Mammary epithelial cell (primary cell): ENCODE results near the gene STMN3.

Experiments
- EZH2 ChIP-seq: IDR thresholded peaks from 2 replicates; pipeline ENCODE4 v1.6.1; 2012; ENCODE audit warnings: low read length, inconsistent platforms, borderline replicate concordance
- TF ChIP-seq, protein P1 (sequence below), 2 donors: IDR thresholded peaks in 1 of 2; conservative IDR thresholded peaks in 1 of 2; 2 replicates each; pipeline ENCODE4 v1.5.1; 2011 to 2012; ENCODE audit warnings: inconsistent platforms in 2 of 2, low read length in 2 of 2, mild to moderate bottlenecking in 2 of 2, control low read depth in 1 of 2, low read depth in 1 of 2; ENCODE audit not compliant: insufficient read depth in 1 of 2; ENCODE audit errors: extremely low read depth in 1 of 2

GRCh38 chr20:63597651-63598478 lies 55.4 kb downstream of the STMN3 start:
- TF ChIP-seq, protein P1, sequence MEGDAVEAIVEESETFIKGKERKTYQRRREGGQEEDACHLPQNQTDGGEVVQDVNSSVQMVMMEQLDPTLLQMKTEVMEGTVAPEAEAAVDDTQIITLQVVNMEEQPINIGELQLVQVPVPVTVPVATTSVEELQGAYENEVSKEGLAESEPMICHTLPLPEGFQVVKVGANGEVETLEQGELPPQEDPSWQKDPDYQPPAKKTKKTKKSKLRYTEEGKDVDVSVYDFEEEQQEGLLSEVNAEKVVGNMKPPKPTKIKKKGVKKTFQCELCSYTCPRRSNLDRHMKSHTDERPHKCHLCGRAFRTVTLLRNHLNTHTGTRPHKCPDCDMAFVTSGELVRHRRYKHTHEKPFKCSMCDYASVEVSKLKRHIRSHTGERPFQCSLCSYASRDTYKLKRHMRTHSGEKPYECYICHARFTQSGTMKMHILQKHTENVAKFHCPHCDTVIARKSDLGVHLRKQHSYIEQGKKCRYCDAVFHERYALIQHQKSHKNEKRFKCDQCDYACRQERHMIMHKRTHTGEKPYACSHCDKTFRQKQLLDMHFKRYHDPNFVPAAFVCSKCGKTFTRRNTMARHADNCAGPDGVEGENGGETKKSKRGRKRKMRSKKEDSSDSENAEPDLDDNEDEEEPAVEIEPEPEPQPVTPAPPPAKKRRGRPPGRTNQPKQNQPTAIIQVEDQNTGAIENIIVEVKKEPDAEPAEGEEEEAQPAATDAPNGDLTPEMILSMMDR (conservative IDR thresholded peaks at IDR 0.05 in 1 of 2, IDR thresholded peaks at IDR 0.05 in 1 of 2; ENCODE audit: extremely low read depth in 1 of 2, insufficient read depth in 1 of 2, low read depth in 1 of 2, low read length in 2 of 2): no peak
- TF ChIP-seq EZH2: no peak
